Skeletal muscle satellite cell (primary cell): ENCODE measurements around the gene CARD18.

Experiments
- H3K27me3 ChIP-seq: 2 replicates; pipeline ENCODE4 v1.7.0; 2013; ENCODE audit warnings: low read length; ENCODE audit not compliant: control insufficient read depth, insufficient read depth
- H3K36me3 ChIP-seq: 2 replicates; pipeline ENCODE4 v1.7.0; 2013; ENCODE audit warnings: mild to moderate bottlenecking, control low read depth, low read length; ENCODE audit not compliant: insufficient read depth
- H3K4me1 ChIP-seq: 2 replicates; pipeline ENCODE4 v1.7.0; 2013; ENCODE audit warnings: low read length; ENCODE audit not compliant: control insufficient read depth, insufficient read depth
- H3K4me2 ChIP-seq: 2 replicates; pipeline ENCODE4 v1.7.0; 2013; ENCODE audit warnings: mild to moderate bottlenecking, low read length
- H3K4me3 ChIP-seq: 2 replicates; pipeline ENCODE4 v1.7.0; 2013; ENCODE audit warnings: low read length
- H3K9ac ChIP-seq: 2 replicates; pipeline ENCODE4 v1.7.0; 2013; ENCODE audit warnings: mild to moderate bottlenecking, low read depth, low read length, moderate library complexity
- H3K9me3 ChIP-seq: replicated peaks from 2 replicates; pipeline ENCODE4 v1.7.0; 2013; ENCODE audit warnings: mild to moderate bottlenecking, control low read depth, low read length

CARD18 gene

DNA sequence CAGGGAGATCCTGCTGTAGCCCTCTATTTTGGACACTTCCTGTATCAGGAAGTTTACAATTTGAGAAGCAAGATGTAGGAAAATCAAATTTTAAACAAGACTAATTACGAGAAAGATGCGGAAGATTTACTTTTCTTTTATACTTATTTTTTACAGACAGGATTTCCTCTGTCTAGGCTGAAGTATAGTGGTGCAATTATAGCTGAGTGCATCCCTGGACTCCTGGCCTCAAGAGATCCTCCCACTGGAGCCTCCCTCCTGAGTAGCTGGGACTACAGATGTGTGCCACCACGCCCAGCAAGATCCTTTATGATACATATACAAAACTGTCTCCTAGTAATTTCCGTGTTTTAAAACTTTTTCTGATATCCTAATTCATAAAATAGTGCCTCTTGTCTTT is 17.2 kb upstream of the CARD18 start:
- Histone ChIP-seq H3K4me2 (no peak overlapping the region), H3K36me3 (no peaks in the 10 kb centered on the region), H3K4me1 (peaks cover 10% of the 10 kb centered on the region), H3K4me3 (no peak overlapping the region), H3K27me3 (no peaks in the 10 kb centered on the region), H3K9ac (no peak overlapping the region), H3K9me3 (no peaks in the 10 kb centered on the region)

DNA sequence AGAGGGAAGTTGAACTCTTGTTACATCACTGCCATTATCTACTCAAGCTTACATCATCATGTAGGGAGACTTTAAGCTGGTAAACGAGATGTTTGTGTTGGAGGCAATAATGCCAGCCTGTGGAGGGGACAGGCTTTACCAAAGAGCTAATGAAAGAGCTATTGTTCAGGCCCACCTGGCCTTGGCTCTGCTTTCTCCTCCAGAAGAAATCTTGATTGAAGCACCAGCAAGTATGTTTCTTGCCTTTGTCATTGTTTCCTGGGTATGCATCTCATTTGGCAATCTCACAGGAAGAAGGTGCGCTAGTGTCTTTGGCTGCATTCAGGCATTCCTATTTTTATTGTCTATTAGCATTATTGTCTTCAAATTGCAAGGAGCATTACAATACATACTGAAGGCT is 16.7 kb upstream of the CARD18 start:
- Histone ChIP-seq H3K9me3 (no peaks in the 10 kb centered on the region), H3K4me3 (no peak overlapping the region), H3K4me1 (peaks cover 10% of the 10 kb centered on the region), H3K4me2 (no peak overlapping the region), H3K27me3 (no peaks in the 10 kb centered on the region), H3K9ac (no peak overlapping the region), H3K36me3 (no peaks in the 10 kb centered on the region)

DNA sequence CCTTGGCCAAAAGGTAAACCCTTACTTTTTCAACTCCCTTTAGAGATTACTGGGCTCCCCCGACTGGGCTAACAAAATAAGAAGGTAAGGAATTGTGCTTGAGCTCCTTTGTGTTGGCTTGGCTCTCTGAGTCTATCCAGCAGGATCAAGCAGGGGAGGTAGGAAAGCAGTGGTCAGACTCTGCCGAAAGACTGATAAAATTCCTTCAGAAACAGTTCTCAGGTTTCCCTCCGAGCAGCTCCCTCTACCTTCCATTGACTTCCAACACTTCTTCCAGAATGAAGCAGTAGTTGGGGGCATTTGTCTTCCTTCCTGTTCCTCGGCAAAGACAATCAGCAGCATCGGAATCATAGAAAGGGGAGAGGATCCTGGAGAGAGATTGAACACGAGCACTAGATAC is 16.1 kb upstream of the CARD18 start:
- Histone ChIP-seq H3K9ac (no peak overlapping the region), H3K36me3 (no peaks in the 10 kb centered on the region), H3K9me3 (no peaks in the 10 kb centered on the region), H3K4me2 (no peak overlapping the region), H3K4me3 (no peak overlapping the region), H3K27me3 (no peaks in the 10 kb centered on the region), H3K4me1 (peaks cover 10% of the 10 kb centered on the region)

DNA sequence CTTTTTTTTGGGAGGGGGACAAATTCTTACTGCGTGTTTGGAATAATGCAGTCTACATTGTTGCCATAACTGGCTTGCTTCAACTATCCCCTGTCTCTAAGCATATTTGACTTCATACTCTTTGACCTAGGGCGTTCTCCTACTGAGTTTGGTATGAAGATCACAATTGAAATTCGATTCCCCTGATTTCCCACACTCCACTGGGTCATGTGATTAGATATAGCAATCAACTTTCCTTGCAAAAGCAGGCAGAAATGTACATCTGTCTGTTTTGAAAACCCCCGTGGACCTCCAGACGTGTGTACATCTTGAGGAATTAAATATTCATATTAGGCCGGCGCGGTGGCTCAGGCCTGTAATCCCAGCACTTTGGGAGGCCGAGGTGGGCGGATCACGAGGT is 13.8 kb upstream of the CARD18 start:
- Histone ChIP-seq H3K9me3 (no peaks in the 10 kb centered on the region), H3K27me3 (no peaks in the 10 kb centered on the region), H3K36me3 (no peaks in the 10 kb centered on the region), H3K4me1 (peaks cover 10% of the 10 kb centered on the region), H3K4me2 (no peak overlapping the region), H3K9ac (no peak overlapping the region), H3K4me3 (no peak overlapping the region)

DNA sequence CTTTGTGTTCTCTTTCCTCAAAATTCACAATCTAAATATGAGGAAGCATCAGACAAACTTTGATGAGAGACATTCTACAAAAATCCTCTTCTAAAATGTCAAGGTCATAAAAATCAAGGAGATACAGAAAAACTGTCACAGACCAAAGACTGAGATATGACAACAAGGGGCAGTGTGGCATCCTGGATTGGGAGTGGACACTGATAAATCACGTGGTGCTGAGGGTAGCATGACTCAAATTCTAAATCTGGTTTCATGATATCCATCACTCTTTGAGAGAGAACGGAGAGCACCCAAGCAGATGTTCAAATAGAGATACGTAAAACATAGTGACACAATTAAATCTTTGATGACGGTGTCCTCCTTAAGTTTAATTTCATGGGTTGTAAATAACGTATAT is 13.0 kb upstream of the CARD18 start:
- Histone ChIP-seq H3K9ac (no peak overlapping the region), H3K4me2 (peak overlapping the region; percentile 65), H3K36me3 (no peaks in the 10 kb centered on the region), H3K4me1 (peaks cover 10% of the 10 kb centered on the region), H3K27me3 (no peaks in the 10 kb centered on the region), H3K4me3 (no peak overlapping the region), H3K9me3 (no peaks in the 10 kb centered on the region)

DNA sequence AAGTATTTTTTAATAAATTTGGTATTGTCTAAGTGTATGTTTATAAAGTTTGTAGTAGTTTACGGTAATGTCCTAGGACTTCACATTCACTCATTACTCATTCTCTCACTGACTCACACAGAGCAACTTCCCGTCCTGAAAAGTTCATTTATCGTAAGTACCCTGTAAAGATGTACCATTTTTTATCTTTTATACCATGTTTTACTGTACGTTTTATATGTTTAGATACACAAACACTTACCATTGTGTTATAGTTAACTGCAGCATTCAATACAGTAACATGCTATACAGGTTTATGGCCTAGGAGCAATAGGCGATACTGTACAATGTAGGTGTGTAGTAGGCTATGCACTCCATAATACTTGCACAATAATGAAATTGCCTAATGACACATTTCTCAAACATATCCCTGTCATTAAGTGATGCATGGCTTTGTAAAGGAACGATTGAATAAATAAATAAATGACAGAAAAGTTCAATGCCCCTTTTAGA is 12.5 kb upstream of the CARD18 start:
- Histone ChIP-seq H3K36me3 (no peaks in the 10 kb centered on the region), H3K4me2 (peak overlapping the region; percentile 65), H3K9me3 (no peaks in the 10 kb centered on the region), H3K9ac (no peak overlapping the region), H3K4me1 (peaks cover 10% of the 10 kb centered on the region), H3K4me3 (peak overlapping the region; percentile 7), H3K27me3 (no peaks in the 10 kb centered on the region)

DNA sequence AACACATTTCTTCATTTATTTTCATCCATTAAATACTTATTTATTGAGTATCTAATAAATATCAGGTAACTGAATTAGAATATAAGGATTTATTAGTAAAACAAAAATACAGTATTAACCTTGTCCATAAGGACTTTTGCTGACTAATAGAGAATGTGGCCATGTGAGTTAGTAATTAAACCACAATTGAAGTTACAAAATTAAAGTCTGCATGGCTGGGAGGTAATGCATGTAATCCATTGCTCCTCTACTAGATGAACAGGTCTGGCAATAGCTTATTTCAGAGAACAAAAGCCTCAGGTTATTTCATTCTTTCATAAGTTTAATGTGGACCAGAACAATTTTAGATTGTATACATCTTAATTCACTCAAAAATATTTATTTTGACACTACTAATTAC is 9.9 kb upstream of the CARD18 start:
- Histone ChIP-seq H3K27me3 (no peaks in the 10 kb centered on the region), H3K4me3 (no peak overlapping the region), H3K9me3 (no peaks in the 10 kb centered on the region), H3K4me1 (peaks cover 13% of the 10 kb centered on the region), H3K9ac (no peak overlapping the region), H3K36me3 (no peaks in the 10 kb centered on the region), H3K4me2 (no peak overlapping the region)

DNA sequence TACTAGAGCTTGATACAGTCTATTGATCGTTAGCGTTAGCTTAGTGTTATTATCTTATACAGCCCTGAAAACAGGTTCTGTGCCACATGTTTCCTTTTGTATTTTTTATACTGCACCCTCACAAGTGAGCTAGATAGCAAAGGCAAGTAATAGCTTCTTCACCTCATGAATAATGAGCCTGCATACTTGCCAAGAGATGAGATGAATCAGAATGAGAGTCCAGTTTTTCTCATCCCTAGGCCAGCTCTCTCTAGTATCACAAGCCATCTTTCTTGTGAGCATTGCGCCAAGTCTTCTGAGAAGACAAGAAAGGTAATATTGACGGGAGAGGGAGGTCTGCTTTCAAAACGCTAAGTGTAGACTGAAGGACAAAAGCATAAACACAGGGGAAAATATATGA is 8.7 kb upstream of the CARD18 start:
- no peak overlapping the region for H3K4me2 ChIP-seq
- no peaks in the 10 kb centered on the region for H3K27me3 ChIP-seq
- H3K4me1 ChIP-seq = peaks cover 13% of the 10 kb centered on the region
- H3K9ac ChIP-seq = no peak overlapping the region
- no peak overlapping the region for H3K4me3 ChIP-seq
- H3K36me3 ChIP-seq = no peaks in the 10 kb centered on the region
- no peaks in the 10 kb centered on the region for H3K9me3 ChIP-seq

DNA sequence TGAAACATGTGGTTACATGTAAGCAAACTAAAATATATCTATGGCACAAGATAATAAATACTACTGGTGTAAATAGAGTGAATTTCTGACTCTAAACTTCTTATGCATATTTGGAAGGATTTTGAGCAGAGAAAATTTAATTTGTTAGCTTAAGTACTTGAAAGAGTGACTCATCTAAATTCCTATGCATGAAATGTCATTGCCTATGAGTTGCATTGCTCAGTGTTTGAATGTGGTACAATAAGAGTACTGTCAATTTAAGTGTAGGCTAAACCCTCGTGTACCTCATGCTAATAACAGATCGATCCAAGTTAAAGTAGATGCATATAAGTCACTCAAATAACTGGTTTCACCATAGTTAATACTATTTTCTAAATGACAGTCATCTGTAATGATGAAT is 5.3 kb upstream of the CARD18 start:
- Histone ChIP-seq H3K4me3 (no peak overlapping the region), H3K9me3 (no peaks in the 10 kb centered on the region), H3K36me3 (no peaks in the 10 kb centered on the region), H3K9ac (no peak overlapping the region), H3K27me3 (no peaks in the 10 kb centered on the region), H3K4me1 (peaks cover 3% of the 10 kb centered on the region), H3K4me2 (no peak overlapping the region)

DNA sequence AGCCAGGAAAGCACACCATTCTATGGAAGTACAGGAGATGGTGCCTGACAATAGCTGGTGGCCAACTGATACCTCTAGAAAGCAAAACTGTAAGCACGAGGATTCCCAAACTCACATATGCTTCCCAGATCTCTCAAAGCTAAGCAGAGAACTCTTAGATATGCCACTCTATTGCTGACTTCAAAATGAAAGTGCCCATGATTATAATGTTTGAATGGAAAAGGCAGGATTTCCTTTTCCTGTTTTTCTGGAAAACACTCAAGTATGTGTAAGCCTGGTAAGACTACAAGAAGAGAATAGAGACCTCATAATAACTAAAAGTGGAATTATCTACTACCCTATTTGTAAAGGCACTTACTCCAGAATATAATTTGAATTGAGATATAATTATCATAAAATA is 2.6 kb upstream of the CARD18 start:
- Histone ChIP-seq H3K4me1 (peaks cover 3% of the 10 kb centered on the region), H3K4me2 (no peak overlapping the region), H3K9me3 (no peaks in the 10 kb centered on the region), H3K9ac (no peak overlapping the region), H3K36me3 (no peaks in the 10 kb centered on the region), H3K4me3 (no peak overlapping the region), H3K27me3 (no peaks in the 10 kb centered on the region)

DNA sequence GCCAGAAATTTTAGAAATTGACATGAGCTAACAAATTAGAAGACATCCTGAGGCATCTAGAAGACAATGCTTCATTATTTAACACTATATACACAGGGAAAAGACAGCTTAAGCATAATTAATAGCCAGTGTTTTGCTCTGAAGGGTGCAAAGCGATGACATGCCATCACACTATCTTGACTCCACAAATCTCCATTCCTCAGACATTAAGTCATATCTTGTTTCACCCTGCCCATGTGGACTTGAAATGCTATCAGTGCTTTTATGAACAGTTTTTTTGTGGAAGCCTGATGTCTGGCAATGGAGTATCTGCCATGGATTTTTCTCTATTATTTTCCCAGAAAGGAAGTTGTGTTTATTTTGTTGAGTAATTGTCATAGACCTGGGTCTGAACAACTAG is 2.3 kb downstream of the CARD18 start:
- Histone ChIP-seq H3K9me3 (no peaks in the 10 kb centered on the region), H3K36me3 (no peaks in the 10 kb centered on the region), H3K4me3 (no peak overlapping the region), H3K27me3 (no peaks in the 10 kb centered on the region), H3K9ac (no peak overlapping the region), H3K4me1 (no peaks in the 10 kb centered on the region), H3K4me2 (no peak overlapping the region)

DNA sequence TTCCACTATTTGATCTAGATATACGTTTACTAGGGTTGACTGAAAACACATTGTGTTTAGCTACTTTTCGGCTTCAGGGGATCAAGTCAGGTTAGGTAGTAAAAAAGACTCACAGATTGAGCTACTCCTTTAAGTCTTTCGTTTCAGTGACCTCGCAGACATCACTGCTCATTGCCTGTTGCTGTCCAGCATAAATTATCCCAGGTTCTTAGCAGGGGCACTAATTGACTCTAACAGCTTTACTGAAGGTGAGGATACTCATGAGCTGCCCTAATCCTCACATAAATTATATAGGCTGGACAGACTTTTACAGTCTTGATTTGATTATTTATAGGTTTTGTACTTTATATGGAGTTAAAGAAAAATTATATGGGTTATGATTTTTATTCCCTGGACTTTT is 3.7 kb downstream of the CARD18 start:
- H3K4me1 ChIP-seq = no peaks in the 10 kb centered on the region
- no peaks in the 10 kb centered on the region for H3K9me3 ChIP-seq
- H3K4me2 ChIP-seq = no peak overlapping the region
- H3K4me3 ChIP-seq = no peak overlapping the region
- no peak overlapping the region for H3K9ac ChIP-seq
- no peaks in the 10 kb centered on the region for H3K27me3 ChIP-seq
- H3K36me3 ChIP-seq = no peaks in the 10 kb centered on the region
